HG02798 (cell line): ENCODE measurements around the gene MSRB1.
"Not testable (repeated sequence)": the region's sequence is repeated elsewhere in the genome, so short reads cannot be mapped to it uniquely, and the experiment has no call there.

Experiments used
- ATAC-seq: cut with Tn5 transposase; IDR thresholded peaks from one replicate; pipeline ENCODE4 v1.9.1; 2021; ENCODE audit warnings: mild to moderate bottlenecking; ENCODE audit not compliant: unreplicated experiment, poor library complexity

The MSRB1 gene

DNA sequence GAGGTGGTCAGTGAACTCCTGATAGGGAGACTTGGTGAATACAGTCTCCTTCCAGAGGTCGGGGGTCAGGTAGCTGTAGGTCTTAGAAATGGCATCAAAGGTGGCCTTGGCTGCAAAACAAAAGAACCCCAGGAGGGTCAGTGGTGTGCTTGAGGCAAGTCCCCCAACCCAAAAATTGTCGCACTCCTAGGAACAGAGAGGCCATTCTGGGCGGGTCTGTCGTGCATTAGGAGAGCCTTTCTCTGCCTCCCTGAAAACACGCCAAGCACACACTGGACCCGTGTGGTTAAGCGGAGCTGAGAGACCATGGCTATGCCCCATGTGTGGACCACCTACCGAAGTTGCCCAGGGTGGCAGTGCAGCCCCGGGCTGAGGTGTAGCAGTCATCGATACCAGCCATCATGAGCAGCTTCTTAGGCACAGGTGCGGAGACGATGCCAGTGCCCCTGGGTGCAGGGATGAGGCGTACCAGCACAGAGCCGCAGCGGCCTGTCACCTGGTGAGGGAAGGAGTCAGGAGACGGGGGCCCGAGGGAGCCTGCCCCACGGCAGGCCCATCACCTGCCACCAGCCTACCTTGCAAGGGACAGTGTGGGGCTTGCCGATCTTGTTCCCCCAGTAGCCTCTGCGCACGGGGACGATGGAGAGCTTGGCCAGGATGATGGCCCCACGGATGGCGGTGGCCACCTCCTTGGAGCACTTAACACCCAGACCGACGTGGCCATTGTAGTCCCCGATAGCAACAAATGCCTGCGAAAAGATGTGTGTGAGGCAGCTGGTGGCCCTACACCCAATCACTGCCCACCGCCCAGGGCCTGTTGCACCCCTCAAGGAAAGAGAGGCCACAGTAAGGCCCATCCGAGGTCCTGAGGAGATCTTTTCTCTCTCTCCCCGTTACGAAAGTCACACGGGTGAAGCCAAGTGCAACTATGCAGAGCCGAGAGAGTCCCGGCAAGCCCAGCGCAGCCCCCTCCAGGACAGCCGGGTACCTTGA, 19.5 kb upstream of the MSRB1 start:
- not testable (repeated sequence) for ATAC-seq

DNA sequence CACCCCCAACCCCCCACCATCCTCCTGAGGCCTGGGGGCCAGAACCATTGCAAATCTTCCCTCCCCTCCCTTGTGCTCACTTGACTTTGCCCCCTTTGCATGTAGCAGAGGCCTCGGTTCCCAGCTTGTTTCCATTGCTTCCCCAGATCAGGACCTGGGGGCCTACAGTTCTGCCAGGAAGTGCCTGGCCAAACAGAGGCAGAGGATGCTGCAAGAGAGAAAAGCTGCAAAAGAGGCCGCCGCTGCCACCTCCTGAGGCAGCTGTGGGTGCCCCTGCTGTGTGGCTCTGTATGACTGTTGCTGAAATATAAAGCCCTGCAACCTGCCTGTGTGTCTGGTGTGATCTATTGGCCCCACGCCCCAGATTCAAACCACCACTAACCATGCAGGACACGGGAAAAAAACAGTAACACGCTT, 18.7 kb upstream of the MSRB1 start:
- no peak for ATAC-seq

DNA sequence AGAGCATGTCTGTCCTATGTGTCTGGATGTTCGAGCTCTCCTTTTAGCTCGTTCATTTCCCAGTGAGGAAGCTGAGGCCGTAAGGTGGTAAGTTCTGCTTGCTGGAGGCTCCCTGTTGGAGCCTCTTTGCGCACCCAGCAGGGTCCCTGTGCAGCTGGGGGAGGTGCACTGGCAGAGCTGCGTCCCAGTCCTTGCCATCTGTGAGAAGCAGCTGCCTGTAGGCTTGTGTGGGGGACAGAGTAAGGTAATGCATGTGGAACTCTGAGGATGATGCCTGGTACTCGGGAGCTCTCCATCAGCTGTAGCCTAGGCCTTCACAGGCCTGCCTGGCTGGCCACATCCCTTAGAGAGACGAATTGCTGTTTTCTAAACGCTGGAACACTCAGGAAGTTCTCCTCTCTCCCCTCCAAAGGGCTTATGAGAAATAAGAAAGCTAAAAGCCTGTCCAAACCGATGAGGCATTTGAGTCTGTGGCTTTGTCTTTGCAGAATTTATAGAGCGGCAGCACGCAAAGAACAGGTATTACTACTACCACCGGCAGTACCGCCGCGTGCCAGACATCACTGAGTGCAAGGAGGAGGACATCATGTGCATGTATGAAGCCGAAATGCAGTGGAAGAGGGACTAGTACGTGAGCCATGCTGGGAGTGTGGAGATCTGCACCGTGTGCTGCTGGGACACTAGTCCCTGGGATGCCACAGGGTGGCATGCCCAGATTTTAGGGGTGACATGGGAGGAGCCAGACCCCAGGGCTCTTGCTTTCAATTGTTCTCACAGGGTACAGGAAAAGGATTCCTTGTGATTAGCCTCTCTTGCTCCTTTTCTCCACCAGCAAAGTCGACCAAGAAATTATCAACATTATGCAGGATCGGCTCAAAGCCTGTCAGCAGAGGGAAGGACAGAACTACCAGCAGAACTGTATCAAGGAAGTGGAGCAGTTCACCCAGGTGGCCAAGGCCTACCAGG, 17.9 kb upstream of the MSRB1 start:
- ATAC-seq, result no peak

DNA sequence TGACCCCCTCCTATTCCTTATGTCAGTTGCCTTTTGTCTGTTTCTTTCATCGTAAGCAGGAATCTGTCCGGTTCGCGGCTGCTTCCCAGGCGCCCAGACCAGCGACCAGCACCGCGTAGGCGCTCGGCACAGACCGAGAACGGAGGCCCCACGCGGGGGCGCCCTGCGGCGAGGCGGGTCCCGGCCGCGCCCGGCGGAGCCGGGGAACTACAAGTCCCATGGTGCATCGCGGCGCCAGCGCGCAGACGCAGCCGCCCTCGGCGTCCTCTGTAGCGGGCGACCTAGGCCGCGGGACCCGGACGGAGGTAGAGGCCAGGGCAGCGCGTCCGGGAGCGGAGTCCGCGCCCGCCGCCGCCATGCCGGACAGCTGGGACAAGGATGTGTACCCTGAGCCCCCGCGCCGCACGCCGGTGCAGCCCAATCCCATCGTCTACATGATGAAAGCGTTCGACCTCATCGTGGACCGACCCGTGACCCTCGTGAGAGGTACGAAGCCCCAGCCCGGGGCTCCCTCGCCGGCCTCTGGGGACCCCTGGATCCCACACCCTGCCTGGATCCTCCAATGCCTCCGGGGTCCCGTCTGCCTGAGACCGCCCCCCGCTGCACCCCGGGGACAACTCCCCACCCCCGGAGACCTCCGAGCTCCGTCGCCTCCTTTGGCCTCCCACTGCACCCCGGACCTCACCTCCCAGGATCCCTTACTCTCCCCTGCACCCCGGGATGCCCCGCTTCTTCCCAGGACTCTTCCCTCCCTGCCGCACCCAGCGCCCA, 16.5 kb upstream of the MSRB1 start, which contains the start of gene NDUFB10:
Gene NDUFB10 (plus strand): TSS at position 270 of the 771 bp plus-strand sequence. CDS start 87 bp downstream, at position 357.
- peak; percentile 81 for ATAC-seq

DNA sequence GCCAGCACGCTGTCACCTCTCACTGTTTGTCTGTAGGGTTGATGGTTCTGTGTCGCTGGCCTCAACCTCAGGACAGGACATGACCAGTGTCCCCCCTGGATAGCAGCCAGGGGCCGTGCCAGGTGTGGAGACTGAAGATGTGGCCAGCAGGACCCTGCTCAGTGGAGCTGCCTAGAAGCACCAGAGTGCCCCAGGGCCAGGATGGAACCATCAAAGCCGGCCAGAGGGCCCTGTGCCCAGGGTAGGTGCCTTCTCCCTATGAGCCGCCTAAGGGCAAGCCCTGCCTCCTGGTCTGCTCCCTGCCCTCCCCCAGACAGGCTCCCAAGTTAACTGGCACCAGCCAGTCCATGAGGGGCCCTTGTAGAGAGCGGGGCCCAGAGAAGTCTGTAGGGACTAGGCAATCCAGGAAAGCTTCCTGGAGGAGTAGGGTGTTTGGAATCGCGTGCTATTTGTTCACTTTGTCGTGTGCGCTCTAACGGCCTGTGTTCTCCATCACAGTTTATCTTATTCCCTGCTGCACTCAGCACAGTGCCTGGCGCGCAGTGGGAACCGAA, 15.8 kb upstream of the MSRB1 start:
- no peak for ATAC-seq

DNA sequence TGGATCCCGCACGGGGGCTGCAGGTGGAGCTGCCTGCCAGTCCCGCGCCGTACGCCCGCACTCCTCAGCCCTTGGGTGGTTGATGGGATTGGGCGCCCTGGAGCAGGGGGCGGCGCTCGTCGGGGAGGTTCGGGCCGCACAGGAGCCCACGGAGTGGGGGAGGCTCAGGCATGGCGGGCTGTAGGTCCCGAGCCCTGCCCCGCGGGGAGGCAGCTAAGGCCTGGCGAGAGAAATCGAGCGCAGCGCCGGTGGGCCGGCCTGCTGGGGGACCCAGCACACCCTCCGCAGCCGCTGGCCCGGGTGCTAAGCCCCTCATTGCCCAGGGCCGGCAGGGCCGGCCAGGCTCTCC, 15.1 kb upstream of the MSRB1 start:
- not testable (repeated sequence) for ATAC-seq

DNA sequence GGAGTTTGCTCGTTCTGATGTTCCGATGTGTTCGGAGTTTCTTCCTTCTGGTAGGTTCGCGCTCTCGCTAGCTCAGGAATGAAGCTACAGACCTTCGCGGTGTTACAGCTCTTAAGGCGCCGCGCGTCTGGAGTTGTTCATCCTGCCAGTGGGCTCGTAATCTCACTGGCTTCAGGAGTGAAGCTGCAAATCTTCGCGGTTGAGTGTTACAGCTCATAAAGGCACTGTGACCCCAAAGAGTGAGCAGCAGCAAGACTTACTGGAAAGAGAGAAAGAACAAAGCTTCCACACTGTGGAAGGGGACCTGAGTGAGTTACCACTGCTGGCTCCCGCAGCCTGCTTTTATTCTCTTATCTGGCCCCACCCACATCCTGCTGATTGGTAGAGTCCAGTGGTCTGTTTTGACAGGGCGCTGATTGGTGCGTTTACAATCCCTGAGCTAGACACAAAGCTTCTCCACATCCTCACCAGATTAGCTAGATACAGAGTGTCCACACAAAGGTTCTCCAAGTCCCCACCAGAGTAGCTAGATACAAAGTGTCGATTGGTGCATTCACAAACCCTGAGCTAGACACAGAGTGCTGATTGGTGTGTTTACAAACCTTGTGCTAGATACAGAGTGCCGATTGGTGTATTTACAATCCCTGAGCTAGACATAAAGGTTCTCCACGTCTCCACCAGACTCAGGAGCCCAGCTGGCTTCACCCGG, 14.6 kb upstream of the MSRB1 start:
- ATAC-seq, result not testable (repeated sequence)

DNA sequence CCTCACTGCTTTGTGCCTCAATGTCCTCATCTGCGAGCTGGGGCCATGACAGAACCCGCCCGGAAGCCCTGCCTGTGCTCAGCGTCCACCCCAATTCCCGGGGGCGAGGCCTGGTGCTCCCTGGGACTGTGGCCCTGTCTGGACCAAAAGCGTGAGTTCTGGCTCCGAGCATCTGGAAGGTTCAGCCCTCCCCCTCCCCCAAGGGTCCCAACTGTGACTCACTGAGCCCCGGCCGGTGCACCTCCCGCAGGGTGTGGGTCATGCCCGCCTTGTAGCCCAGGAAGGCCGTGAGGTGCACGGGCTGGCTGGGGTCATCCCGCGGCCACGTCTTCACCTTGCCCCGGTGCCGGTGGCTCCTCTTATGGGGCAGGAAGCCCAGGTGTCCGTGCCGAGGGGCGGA, 10.7 kb upstream of the MSRB1 start:
- no peak for ATAC-seq

DNA sequence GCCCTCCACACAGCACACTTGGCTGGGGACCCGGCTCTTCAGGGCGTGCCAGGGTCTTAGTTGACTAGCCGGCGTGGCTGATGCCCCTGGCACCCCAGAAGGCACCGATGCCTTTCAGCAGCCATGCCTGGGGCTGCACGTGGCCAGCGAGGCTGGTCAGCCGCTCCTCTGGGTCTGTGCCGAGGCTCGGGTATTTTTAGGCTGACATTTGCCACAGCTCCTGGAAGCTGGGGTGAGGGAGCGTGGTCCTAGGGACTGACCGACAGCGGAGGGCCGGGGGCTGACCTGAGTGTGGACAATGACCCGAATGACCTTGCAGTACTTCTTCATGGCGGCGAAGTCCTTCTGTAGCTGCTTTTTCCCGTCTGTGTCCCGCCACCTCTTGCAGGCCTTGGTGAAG, 7.6 kb upstream of the MSRB1 start:
- ATAC-seq, result no peak

DNA sequence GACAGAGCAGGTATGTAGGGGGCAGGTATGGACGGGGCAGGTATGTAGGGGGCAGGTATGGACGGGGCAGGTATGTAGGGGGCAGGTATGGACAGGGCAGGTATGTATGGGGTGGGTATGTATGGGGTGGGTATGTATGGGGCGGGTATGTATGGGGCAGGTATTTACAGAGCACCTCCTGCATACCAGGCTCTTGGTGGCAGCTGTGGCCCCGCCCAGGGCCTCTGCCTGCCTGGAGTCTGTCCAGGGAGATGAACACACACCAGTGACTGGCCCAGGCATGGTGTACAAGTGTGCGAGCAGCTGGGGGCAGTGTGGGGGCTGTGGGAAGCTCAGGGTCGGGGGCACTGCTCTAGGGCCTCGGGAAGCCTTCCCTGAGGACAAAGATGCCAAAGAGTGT, 7.0 kb upstream of the MSRB1 start:
- ATAC-seq, result no peak

DNA sequence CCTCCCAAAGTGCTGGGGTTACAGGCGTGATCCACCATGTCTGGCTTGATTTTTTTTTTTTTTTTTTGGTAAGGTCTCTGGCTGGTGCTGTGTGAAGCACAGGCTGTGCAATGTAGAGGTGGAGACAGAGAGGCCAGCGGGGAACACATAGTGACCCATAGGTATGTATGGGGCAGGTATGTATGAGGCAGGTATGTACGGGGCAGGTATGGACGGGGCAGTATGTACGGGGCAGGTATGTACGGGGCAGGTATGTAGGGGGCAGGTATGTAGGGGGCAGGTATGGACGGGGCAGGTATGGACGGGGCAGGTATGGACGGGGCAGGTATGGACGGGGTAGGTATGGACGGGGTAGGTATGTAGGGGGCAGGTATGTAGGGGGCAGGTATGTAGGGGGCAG, 6.5 kb upstream of the MSRB1 start:
- no peak for ATAC-seq

DNA sequence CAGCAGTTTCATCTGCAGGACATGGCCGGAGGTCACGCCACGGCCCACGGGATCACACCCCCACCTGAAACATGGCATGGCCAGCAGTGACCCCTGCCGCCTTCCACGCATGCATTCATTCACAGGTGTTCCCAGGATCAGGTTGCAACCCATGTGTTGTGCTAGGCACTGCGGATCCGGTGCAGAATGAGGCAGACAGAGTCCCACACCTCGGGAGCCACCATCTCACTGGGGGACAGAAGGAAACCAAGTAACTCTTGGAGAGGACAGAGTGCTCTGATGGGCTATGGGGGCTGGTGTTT, 4.3 kb upstream of the MSRB1 start:
- ATAC-seq, result no peak

DNA sequence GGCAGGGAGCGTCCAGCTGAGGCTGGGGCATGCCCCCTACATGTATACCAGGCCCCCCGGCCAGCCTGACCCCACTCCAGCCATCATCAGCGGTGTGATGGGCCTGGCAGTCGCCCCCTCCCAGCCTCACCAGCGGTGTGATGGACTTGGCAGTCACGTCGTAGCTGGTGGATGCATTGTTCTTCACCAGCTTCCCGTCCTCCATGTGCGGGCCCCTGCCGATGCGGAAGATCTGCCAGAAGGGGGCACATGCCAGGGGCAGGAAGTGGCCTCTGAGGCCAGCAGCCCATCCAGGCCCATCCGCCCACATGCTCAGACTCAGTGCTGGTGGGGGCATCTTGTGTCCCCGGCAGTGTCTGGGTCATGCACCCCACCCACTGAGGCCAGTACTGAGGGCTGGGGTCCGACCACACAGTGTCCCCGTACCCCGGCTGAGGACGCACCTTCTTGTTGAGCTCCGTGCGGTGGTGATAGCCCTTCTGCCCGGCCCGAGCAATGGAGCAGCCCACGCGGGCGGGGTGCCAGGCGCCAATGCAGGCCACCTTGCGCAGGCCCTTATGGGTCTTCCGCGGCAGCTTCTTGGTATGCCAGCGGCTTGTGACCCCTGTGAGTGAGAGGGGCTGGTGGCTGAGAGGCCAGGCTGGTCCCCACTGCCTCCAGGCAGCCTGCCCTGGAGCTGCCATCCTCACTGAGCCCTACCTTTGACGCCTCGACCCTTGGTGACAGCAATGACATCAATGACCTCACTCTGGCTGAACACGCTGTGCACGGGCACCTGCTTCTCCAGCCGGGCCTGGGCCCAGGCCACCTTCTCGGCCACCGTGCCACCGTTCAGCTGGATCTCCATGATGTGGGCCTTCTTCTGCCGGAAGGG, 3.7 kb upstream of the MSRB1 start:
- no peak for ATAC-seq

DNA sequence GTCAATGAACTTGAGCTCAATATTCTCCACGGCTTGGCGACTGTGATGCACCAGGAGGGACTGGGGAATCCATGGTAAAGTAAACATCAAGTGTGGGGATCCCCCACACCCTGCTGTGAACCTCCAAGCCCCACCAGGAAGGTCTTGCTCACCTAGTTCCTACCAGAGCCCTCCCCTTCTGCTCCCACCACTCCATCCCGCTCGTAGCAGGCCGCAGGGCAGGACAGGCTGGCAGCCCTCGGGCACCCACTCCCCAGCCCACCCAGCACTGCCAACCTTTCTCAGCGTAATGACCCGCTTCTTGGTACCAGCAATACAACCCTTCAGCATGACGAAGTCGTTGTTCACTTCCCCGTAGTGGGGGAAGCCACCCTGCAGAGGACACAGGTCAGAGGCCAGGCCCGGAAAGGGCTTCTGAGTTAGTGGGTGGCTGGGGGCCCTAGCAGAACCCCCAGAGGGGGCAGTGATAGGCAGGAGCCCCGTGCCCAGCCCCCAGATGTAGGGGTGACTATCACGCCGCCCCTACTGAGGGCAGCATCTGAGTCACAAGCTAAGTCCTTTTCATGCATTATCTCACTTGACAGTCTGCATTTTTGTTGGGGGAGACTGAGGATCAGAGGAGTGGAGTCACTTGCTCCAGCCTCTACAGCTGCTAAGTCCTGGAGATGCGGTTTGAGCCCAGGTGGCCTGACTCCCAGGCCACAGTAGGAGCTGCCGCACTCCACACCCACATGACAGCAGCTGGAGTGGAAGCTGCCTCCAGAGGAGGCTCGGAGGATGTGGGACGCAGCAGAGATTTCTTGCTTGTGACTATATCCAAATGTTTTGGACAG, 2.8 kb upstream of the MSRB1 start:
- no peak for ATAC-seq

DNA sequence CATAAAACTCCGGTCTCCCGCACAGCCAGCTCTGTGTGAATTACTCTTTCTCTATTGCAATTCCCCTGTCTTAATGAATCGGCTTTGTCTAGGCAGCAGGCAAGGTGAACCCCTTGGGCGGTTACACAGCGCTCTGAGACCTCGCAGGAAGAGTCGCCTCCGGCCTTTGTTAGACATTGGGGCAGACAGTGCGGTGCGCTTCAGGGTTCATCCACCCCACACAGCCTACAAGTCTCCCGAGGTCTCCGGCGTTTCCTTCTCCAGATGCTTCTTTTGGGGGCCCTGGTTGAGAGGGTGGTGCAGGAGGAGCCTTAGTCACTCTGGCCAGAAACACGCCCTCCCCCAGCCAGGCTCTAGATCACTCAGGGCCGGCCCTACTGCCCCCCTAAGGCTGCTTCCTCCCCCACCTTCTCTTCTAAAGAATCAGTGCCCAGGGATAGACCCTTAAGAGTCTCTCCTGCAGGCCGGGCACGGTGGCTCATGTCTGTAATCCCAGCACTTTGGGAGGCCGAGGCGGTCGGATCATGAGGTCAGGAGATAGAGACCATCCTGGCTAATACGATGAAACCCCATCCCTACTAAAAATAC, 1.7 kb upstream of the MSRB1 start:
- ATAC-seq, result no peak

DNA sequence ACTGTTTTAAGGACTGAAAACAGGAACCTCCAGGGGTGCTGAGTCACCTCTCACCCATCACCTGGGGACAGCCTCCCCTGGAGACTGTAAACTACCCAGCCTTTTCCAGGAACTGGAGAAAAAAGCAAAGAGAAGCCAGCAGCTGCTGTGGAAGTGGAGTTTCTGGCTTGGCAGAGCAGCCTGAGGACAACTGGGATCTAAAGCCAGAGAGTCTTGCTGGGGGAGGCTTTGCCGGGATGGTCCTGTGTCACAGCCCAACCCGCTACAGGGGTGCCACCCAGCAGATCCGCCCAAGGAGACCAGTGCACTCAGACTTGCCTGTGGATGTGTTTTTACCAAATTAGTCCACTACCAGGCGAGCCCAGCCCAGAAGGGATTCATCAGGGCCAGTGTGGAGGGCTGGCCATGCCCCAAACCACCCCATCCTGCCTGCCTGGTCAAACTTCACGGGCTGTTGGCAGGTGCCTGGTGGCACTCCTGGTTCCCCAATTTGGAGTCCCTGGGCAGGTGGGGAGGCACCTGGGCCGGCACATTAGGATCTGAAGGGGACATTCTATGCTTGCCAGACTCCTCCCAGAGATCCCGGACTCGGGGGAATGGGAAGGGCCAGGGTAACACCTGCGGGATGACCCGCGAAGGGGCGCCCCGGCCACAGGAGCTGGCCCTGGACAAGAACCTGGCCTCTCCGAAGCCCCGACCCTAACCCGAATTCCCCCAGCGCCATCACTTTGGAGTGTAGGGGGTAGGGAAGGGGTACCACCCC, 771 bp downstream of the MSRB1 start:
- no peak for ATAC-seq
